ENCODE data around the gene EN2. TPM values are rescaled to one million over a fixed set of nuclear protein-coding genes. Genes with fewer than 3 reads are reported as not detected.

The EN2 gene
- total RNA-seq, 2 donors from 2014 or later, result not detected

DNA sequence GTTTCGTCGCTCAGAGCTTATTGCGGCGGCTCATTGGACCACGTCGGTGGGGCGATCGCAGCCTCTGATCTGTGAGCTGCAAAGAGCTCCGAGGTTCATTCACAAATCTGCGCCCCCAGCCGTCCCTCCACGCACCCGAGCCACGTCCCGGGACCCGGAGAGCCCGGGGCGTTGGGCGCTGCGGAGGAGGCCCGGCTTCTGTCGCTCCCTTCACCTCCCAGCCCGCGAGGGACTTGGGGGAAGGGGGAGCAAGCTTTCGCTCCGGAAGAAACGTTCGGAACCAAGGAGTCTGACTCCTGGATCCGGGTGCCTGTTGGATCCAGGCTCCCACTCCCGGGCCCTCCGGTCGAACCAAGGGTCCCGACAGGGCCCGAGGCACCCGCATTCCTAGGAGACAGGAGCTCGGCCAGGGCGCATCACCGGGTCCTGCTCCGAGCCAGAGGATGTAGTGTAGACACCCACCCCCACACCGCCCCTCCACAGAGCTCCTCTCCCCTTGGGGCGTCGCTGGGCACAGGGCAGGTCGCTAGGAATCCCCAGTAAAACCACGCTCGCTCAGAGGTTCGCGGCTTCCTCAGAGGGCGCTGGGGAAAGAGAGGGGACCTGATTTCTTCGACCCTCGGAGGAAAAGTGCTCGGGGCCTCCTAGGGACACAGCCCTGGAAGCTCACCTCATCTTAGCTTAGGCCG, 7.9 kb upstream of the EN2 start:
- H3K27me3 Mint-ChIP-seq (ENCODE audit: low read depth), result peaks cover 67% of the 10 kb centered on the region
- H3K9me3 Mint-ChIP-seq, result no peaks in the 10 kb centered on the region
- ATAC-seq (replicated peaks in 1 of 2), result no peak
- no peak overlapping the region for H3K27ac Mint-ChIP-seq
- no peak overlapping the region for H3K4me3 Mint-ChIP-seq
- H3K4me1 Mint-ChIP-seq (ENCODE audit: low read depth), result peaks cover 29% of the 10 kb centered on the region
- no peak for DNase-seq
- H3K36me3 Mint-ChIP-seq (ENCODE audit: insufficient read depth in 2 of 2), result peaks cover 0 to under 1% of the 10 kb centered on the region in 2 donors

GRCh38 chr7:155450558-155450969, 7.4 kb upstream of the EN2 start:
- Mint-ChIP-seq H3K27ac (no peak overlapping the region), H3K9me3 (no peaks in the 10 kb centered on the region), H3K27me3 (ENCODE audit: low read depth) (peaks cover 72% of the 10 kb centered on the region), H3K36me3 (ENCODE audit: insufficient read depth in 2 of 2) (peaks cover 0 to 2% of the 10 kb centered on the region in 2 donors), H3K4me3 (peak overlapping the region in 1 of 2 donors; percentile 41), H3K4me1 (ENCODE audit: low read depth) (peaks cover 32% of the 10 kb centered on the region)
- DNase-seq (no peak), ATAC-seq (replicated peaks in 1 of 2) (no peak)

GRCh38 chr7:155450970-155451801, 6.7 kb upstream of the EN2 start:
- H3K4me3 Mint-ChIP-seq, result peak overlapping the region in 1 of 2 donors; percentile 41
- peaks cover 78% of the 10 kb centered on the region for H3K27me3 Mint-ChIP-seq (ENCODE audit: low read depth)
- peak overlapping the region; percentile 42 for H3K27ac Mint-ChIP-seq
- DNase-seq (no peak), ATAC-seq (replicated peaks in 1 of 2) (no peak)
- H3K36me3 Mint-ChIP-seq (ENCODE audit: insufficient read depth in 2 of 2), result peaks cover 0 to 2% of the 10 kb centered on the region in 2 donors
- H3K4me1 Mint-ChIP-seq (ENCODE audit: low read depth), result peaks cover 33% of the 10 kb centered on the region
- no peaks in the 10 kb centered on the region for H3K9me3 Mint-ChIP-seq

GRCh38 chr7:155451840-155452239, 6.1 kb upstream of the EN2 start:
- Mint-ChIP-seq H3K36me3 (ENCODE audit: insufficient read depth in 2 of 2) (peaks cover 0 to 2% of the 10 kb centered on the region in 2 donors), H3K27ac (no peak overlapping the region), H3K4me3 (no peak overlapping the region), H3K9me3 (no peaks in the 10 kb centered on the region), H3K4me1 (ENCODE audit: low read depth) (peaks cover 39% of the 10 kb centered on the region), H3K27me3 (ENCODE audit: low read depth) (peaks cover 85% of the 10 kb centered on the region)
- DNase-seq, result no peak
- ATAC-seq (replicated peaks in 1 of 2), result no peak

- Mint-ChIP-seq H3K27ac (no peak overlapping the region), H3K36me3 (ENCODE audit: insufficient read depth in 2 of 2) (peaks cover 0 to 2% of the 10 kb centered on the region in 2 donors), H3K4me3 (no peak overlapping the region), H3K27me3 (ENCODE audit: low read depth) (peaks cover 80% of the 10 kb centered on the region), H3K4me1 (ENCODE audit: low read depth) (peaks cover 41% of the 10 kb centered on the region), H3K9me3 (no peaks in the 10 kb centered on the region)
- ATAC-seq (replicated peaks in 1 of 2) (no peak), DNase-seq (no peak)
Measured at GRCh38 chr7:155452505-155453295, 5.2 kb upstream of the EN2 start.

DNA sequence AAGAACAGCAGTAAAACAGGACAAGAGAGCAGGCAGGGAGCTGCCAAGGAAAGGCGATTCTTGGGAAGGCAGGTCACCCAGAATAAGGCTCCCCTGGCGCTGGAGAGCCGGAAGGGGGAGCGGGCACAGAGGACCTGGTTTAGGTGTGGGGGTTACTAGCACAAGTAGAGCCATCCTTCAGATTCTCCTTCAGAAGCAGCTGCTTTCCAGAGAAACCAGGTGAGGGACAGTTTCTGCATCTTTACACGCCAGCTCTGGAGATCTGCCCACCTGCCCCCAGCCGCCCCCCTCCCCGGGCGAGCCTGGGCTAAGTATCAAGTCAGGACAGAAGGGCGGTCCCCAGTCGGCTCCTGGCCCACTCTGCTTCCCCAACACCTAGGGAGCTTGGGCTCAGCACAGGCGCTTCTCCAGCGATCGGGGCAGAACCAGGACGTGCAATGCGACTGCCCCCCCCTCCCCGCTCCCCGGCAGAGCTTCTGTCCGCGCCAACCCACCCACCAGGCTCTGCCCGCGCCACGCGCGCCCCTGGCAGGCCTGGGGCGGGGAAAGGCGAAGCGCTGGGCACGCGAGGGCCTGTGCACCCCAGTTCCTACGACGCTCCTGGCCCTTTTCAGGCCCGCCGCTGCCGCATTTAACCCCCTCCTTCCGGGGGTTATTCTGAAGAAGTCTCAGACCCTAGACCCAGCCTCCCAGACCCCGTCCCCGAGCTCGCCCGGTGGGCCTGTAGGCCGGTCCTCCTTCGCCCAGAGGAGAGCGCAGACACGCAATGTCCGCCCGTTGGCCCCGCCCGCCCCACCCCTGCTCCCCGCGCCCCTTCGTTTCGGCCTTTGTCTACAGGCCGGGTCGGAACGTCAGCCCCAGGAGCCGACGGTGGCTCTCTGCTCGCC, 4.4 kb upstream of the EN2 start:
- Mint-ChIP-seq H3K36me3 (ENCODE audit: insufficient read depth in 2 of 2) (peaks cover 0 to 2% of the 10 kb centered on the region in 2 donors), H3K4me1 (ENCODE audit: low read depth) (peaks cover 34% of the 10 kb centered on the region), H3K9me3 (no peaks in the 10 kb centered on the region), H3K27me3 (ENCODE audit: low read depth) (peaks cover 72% of the 10 kb centered on the region), H3K27ac (no peak overlapping the region), H3K4me3 (no peak overlapping the region)
- DNase-seq (no peak), ATAC-seq (replicated peaks in 1 of 2) (no peak)

GRCh38 chr7:155454183-155455112, 3.5 kb upstream of the EN2 start:
- H3K9me3 Mint-ChIP-seq, result no peaks in the 10 kb centered on the region
- DNase-seq, result no peak
- no peak for ATAC-seq (replicated peaks in 1 of 2)
- peak overlapping the region; percentile 57 for H3K27ac Mint-ChIP-seq
- peaks cover 68% of the 10 kb centered on the region for H3K27me3 Mint-ChIP-seq (ENCODE audit: low read depth)
- peak overlapping the region; percentile 43 to 55 for H3K4me3 Mint-ChIP-seq
- H3K36me3 Mint-ChIP-seq (ENCODE audit: insufficient read depth in 2 of 2), result peaks cover 0 to 2% of the 10 kb centered on the region in 2 donors
- H3K4me1 Mint-ChIP-seq (ENCODE audit: low read depth), result peaks cover 31% of the 10 kb centered on the region

GRCh38 chr7:155455132-155455693, 2.7 kb upstream of the EN2 start:
- H3K4me1 Mint-ChIP-seq (ENCODE audit: low read depth), result peaks cover 35% of the 10 kb centered on the region
- no peak for ATAC-seq (replicated peaks in 1 of 2)
- peaks cover 75% of the 10 kb centered on the region for H3K27me3 Mint-ChIP-seq (ENCODE audit: low read depth)
- DNase-seq, result no peak
- H3K36me3 Mint-ChIP-seq (ENCODE audit: insufficient read depth in 2 of 2), result peaks cover 0 to 2% of the 10 kb centered on the region in 2 donors
- peak overlapping the region; percentile 43 to 55 for H3K4me3 Mint-ChIP-seq
- H3K27ac Mint-ChIP-seq, result peak overlapping the region; percentile 57
- no peaks in the 10 kb centered on the region for H3K9me3 Mint-ChIP-seq

DNA sequence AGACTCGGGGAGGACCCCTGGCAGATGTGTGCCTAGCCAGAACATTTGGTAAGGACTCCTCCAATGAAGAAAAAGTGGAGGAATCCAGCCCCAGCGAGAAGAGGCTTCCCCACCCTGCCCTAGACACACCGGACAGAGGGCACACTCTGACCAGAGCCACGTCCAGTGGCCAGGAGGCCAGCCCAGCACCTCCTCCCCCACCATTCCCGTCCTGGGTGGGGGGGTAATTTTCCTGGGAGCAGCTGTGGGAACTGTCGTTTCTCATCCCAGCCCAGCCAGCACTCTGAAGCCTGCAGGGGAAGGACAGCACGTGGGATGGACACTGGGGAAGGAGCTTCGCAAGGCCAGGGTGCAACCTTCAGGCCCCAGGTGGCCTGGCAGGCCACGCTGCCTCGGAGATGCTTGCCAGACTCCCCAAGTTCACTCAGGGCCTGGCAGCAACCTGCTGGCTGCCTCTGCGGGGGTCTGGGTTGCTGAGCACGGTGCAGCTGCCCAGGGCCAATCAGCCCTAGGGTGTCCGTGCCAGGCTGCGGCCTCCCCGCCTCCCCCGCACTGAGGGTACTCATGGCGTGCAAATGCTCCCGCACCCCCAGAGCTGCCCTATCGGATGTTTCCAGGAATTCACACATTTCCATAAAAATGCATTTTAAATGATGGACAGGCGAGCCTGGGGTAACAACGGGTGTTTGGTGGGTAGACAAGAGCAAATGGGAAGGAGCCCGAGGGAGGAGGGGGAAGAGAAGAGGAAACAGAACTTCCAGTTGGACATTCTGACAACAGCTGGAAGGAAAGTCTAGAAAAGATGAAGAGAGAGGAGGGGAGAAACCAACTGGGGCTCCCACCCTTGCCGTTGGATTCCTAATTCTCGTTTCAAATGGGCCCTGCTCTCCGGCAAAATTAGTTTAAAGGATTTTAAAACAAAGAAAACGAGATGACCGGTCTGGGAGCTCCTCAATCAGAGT, 1.9 kb upstream of the EN2 start:
- peaks cover 0 to 2% of the 10 kb centered on the region in 2 donors for H3K36me3 Mint-ChIP-seq (ENCODE audit: insufficient read depth in 2 of 2)
- peaks cover 74% of the 10 kb centered on the region for H3K27me3 Mint-ChIP-seq (ENCODE audit: low read depth)
- no peak overlapping the region for H3K27ac Mint-ChIP-seq
- H3K9me3 Mint-ChIP-seq, result no peaks in the 10 kb centered on the region
- DNase-seq (no peak), ATAC-seq (replicated peaks in 1 of 2) (no peak)
- peak overlapping the region; percentile 79 to 86 for H3K4me3 Mint-ChIP-seq
- H3K4me1 Mint-ChIP-seq (ENCODE audit: low read depth), result peaks cover 32% of the 10 kb centered on the region

GRCh38 chr7:155456738-155457543, 988 bp upstream of the EN2 start:
- peak overlapping the region; percentile 79 to 86 for H3K4me3 Mint-ChIP-seq
- H3K4me1 Mint-ChIP-seq (ENCODE audit: low read depth), result peaks cover 31% of the 10 kb centered on the region
- peak in 1 of 2 donors; percentile 52 for DNase-seq
- H3K27me3 Mint-ChIP-seq (ENCODE audit: low read depth), result peaks cover 74% of the 10 kb centered on the region
- peaks cover 0 to 2% of the 10 kb centered on the region in 2 donors for H3K36me3 Mint-ChIP-seq (ENCODE audit: insufficient read depth in 2 of 2)
- ATAC-seq (replicated peaks in 1 of 2), result peak; percentile 37 to 39
- H3K27ac Mint-ChIP-seq, result peak overlapping the region; percentile 50
- no peaks in the 10 kb centered on the region for H3K9me3 Mint-ChIP-seq

All from activated T-cell treated with anti-CD3 and anti-CD28 coated beads, Interleukin-2, amount 50 U/mL, for 72 hours (primary cell).